GM23338 (cell line): ENCODE data around the gene LHX1. TPM values are rescaled to one million over a fixed set of nuclear protein-coding genes. Genes with fewer than 3 reads are reported as not detected.

Source experiments
- ATAC-seq: fragments of 200-7000 bp; cut with Tn5 transposase; 3 replicates; pipeline ENCODE4 v1.9.1; 2020
- DNase-seq: peaks from one replicate; pipeline ENCODE4 v3.0.0-alpha.2; 2015; ENCODE audit warnings: low spot score
- H2AFZ ChIP-seq: fragments of 200-600 bp; sonication (generic); 2 replicates; pipeline ENCODE4 v1.8.0; 2016; ENCODE audit warnings: antibody characterized with exemption, mild to moderate bottlenecking, moderate library complexity
- H3F3A ChIP-seq: fragments of 200-600 bp; sonication (generic); replicated peaks from 2 replicates; pipeline ENCODE4 v1.8.0; 2017; ENCODE audit warnings: antibody characterized with exemption, mixed run types, low read depth
- H3K27ac ChIP-seq: fragments of 200-600 bp; sonication (generic); 2 replicates; pipeline ENCODE4 v1.6.1; 2016; ENCODE audit warnings: low read depth
- H3K27me3 ChIP-seq: fragments of 200-600 bp; sonication (generic); 2 replicates; pipeline ENCODE4 v1.8.0; 2016; ENCODE audit warnings: mild to moderate bottlenecking, mixed run types, moderate library complexity; ENCODE audit not compliant: insufficient read depth
- H3K36me3 ChIP-seq: fragments of 200-600 bp; sonication (generic); 2 replicates; pipeline ENCODE4 v1.8.0; 2016; ENCODE audit warnings: mild to moderate bottlenecking; ENCODE audit not compliant: insufficient read depth
- H3K4me1 ChIP-seq: fragments of 200-600 bp; sonication (generic); 2 replicates; pipeline ENCODE4 v1.8.0; 2016; ENCODE audit warnings: mild to moderate bottlenecking, moderate library complexity; ENCODE audit not compliant: insufficient read depth
- H3K4me2 ChIP-seq: fragments of 200-600 bp; sonication (generic); 2 replicates; pipeline ENCODE4 v1.7.1; 2017; ENCODE audit warnings: mixed run types
- H3K4me3 ChIP-seq: fragments of 200-600 bp; sonication (generic); 2 replicates; pipeline ENCODE4 v1.6.1; 2016; ENCODE audit warnings: mixed run types
- H3K79me2 ChIP-seq: fragments of 200-600 bp; sonication (generic); replicated peaks from 2 replicates; pipeline ENCODE4 v1.8.0; 2017; ENCODE audit warnings: mild to moderate bottlenecking; ENCODE audit not compliant: insufficient read depth
- H3K9me2 ChIP-seq: fragments of 200-600 bp; sonication (generic); 2 replicates; pipeline ENCODE4 v1.8.0; 2017; ENCODE audit not compliant: insufficient read depth
- H4K20me1 ChIP-seq: fragments of 200-600 bp; sonication (generic); replicated peaks from 2 replicates; pipeline ENCODE4 v1.8.0; 2017; ENCODE audit warnings: mild to moderate bottlenecking; ENCODE audit not compliant: insufficient read depth
- H3K27ac Mint-ChIP-seq: 2 replicates; pipeline ENCODE4 v1.8.0; 2020; ENCODE audit warnings: inconsistent platforms, mild to moderate bottlenecking, moderate library complexity, mixed read lengths
- H3K27me3 Mint-ChIP-seq: 3 replicates; pipeline ENCODE4 v1.8.0; 2022; ENCODE audit warnings: low read depth, mild to moderate bottlenecking, moderate library complexity, mixed read lengths, inconsistent platforms; ENCODE audit not compliant: insufficient read depth, poor library complexity
- H3K36me3 Mint-ChIP-seq: 3 replicates; pipeline ENCODE4 v1.8.0; 2021; ENCODE audit warnings: low read depth, mild to moderate bottlenecking, inconsistent platforms, moderate library complexity, mixed read lengths
- H3K4me1 Mint-ChIP-seq: 3 replicates; pipeline ENCODE4 v1.8.0; 2020; ENCODE audit warnings: mild to moderate bottlenecking, inconsistent platforms, mixed read lengths
- H3K4me3 Mint-ChIP-seq: 3 replicates; pipeline ENCODE4 v1.8.0; 2021; ENCODE audit warnings: moderate library complexity, mild to moderate bottlenecking, inconsistent platforms, mixed read lengths
- H3K9me3 Mint-ChIP-seq: 3 replicates; pipeline ENCODE4 v1.8.0; 2020; ENCODE audit warnings: moderate library complexity, mild to moderate bottlenecking, inconsistent platforms, mixed read lengths
- CREB1 ChIP-seq: fragments of 250-450 bp; sonication (Bioruptor Pico); IDR thresholded peaks from 2 replicates; pipeline ENCODE4 v1.5.0; 2020; ENCODE audit warnings: low read depth, mild to moderate bottlenecking, moderate library complexity
- EZH2 ChIP-seq: fragments of 200-600 bp; sonication (generic); IDR thresholded peaks from one replicate; pipeline ENCODE4 v1.8.0; 2017; ENCODE audit warnings: antibody characterized with exemption, mild to moderate bottlenecking, low read depth; ENCODE audit not compliant: unreplicated experiment
- EZH2phosphoT487 ChIP-seq: fragments of 200-600 bp; sonication (generic); IDR thresholded peaks from one replicate; pipeline ENCODE4 v1.8.1; 2018; ENCODE audit warnings: antibody characterized with exemption; ENCODE audit not compliant: unreplicated experiment
- POLR2AphosphoS5 ChIP-seq: IDR thresholded peaks from 2 replicates; pipeline ENCODE4 v1.6.1; 2016; ENCODE audit warnings: antibody characterized with exemption, low read depth
- STAT1 ChIP-seq: IDR thresholded peaks from one replicate; pipeline ENCODE4 v1.6.1; 2016; ENCODE audit warnings: antibody characterized with exemption; ENCODE audit not compliant: unreplicated experiment
- ZNF331 ChIP-seq: fragments of 250-450 bp; sonication (Bioruptor Pico); IDR thresholded peaks from 2 replicates; pipeline ENCODE4 v1.5.0; 2020; ENCODE audit warnings: low read depth, mild to moderate bottlenecking, moderate library complexity
- polyA plus RNA-seq: library from polyadenylated mRNA; unstranded; fragments of >200 nt; fragmentation: Nextera tagmentation; extraction: Ambion mirVana; gene quantifications from 2 replicates; pipeline ENCODE4 v1.2.1, GENCODE V29; 2016
- total RNA-seq: library from RNA; depleted of rRNA; stranded (reverse); fragments of >200 nt; shearing (Covaris generic); gene quantifications from 2 replicates; pipeline ENCODE4 v1.2.3, GENCODE V29; 2014
- TF ChIP-seq, protein P1 (sequence below), 2 experiments: fragments of 200-600 bp in 1 of 2; sonication (generic) in 1 of 2; conservative IDR thresholded peaks; 2 replicates each; pipeline versions ENCODE4 v1.5.1 to v1.6.1; 2016 to 2017; ENCODE audit warnings: antibody characterized with exemption in 2 of 2, low read depth in 2 of 2, mild to moderate bottlenecking in 2 of 2, moderate library complexity in 1 of 2
- TF ChIP-seq, protein P2 (sequence below): IDR thresholded peaks from one replicate; pipeline ENCODE4 v1.6.1; 2018; ENCODE audit warnings: antibody characterized with exemption; ENCODE audit not compliant: unreplicated experiment

The LHX1 gene
- total and polyA plus RNA-seq, 2 experiments from 2014 or later, result 0.52 to 0.74 TPM

DNA sequence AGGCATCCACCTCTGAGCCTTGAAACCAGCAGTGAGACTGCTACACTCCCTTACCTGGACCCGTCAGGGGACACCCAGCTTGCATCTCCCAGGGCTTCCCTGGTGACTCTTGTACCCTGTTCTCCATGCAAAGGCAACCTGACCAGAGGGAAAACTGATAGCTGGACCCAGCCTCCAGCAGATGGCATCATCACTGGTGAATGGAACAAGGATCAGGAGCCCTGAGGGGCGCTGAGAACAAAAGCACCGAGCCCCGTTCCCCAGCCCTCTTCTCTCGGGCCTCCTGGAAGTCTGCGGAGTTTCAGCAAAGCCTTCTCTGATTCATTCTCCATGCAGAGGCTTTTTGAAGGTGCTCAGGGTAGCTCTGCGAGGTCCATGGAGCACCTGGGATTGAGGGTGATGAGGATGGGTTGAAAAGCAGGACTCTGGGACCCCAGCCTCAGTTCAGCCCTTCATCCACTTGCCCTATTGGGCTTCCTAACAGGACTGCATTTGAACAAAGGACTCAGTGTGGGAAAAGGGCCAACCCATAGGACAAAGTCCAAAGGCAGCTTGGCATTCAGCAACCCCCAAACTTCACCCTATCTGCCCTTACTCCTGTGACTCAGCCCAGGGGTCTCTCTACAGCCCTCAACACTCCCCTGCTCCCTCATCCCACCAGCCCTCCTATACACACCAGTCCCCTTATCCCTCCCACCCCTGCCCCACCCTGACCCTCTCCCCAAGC, 45.0 kb upstream of the LHX1 start:
- Histone ChIP-seq H3K27me3 (no peaks in the 10 kb centered on the region), H3K27ac (no peak overlapping the region), H3K4me1 (peaks cover 3% of the 10 kb centered on the region; the same call in 1 of the 2 replicates), H3K4me3 (no peak overlapping the region), H3K79me2 (no peaks in the 10 kb centered on the region), H2AFZ (no peak overlapping the region), H3K4me2 (no peak overlapping the region), H3F3A (no peaks in the 10 kb centered on the region), H3K9me2 (0 out of 2 replicates have a peak, but pooled peaks cover 4% of the 10 kb centered on the region), H3K36me3 (no peaks in the 10 kb centered on the region), H4K20me1 (no peaks in the 10 kb centered on the region)
- H3K9me3 Mint-ChIP-seq, result no peaks in the 10 kb centered on the region
- no peak overlapping the region for H3K27ac Mint-ChIP-seq
- TF ChIP-seq POLR2AphosphoS5 (no peak), EZH2phosphoT487 (no peak)
- TF ChIP-seq, protein P1, sequence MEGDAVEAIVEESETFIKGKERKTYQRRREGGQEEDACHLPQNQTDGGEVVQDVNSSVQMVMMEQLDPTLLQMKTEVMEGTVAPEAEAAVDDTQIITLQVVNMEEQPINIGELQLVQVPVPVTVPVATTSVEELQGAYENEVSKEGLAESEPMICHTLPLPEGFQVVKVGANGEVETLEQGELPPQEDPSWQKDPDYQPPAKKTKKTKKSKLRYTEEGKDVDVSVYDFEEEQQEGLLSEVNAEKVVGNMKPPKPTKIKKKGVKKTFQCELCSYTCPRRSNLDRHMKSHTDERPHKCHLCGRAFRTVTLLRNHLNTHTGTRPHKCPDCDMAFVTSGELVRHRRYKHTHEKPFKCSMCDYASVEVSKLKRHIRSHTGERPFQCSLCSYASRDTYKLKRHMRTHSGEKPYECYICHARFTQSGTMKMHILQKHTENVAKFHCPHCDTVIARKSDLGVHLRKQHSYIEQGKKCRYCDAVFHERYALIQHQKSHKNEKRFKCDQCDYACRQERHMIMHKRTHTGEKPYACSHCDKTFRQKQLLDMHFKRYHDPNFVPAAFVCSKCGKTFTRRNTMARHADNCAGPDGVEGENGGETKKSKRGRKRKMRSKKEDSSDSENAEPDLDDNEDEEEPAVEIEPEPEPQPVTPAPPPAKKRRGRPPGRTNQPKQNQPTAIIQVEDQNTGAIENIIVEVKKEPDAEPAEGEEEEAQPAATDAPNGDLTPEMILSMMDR (conservative IDR thresholded peaks at IDR 0.05; ENCODE audit: low read depth in 2 of 2), result peak in 1 of 2 experiments; percentile 41; a peak in 2 of 4 replicates
- H3K36me3 Mint-ChIP-seq, result no peaks in the 10 kb centered on the region
- H3K4me1 Mint-ChIP-seq, result peaks cover 18% of the 10 kb centered on the region
- no peak overlapping the region for H3K4me3 Mint-ChIP-seq
- DNase-seq (no peak), ATAC-seq (peak; percentile 43)
- peaks cover 11% of the 10 kb centered on the region for H3K27me3 Mint-ChIP-seq

DNA sequence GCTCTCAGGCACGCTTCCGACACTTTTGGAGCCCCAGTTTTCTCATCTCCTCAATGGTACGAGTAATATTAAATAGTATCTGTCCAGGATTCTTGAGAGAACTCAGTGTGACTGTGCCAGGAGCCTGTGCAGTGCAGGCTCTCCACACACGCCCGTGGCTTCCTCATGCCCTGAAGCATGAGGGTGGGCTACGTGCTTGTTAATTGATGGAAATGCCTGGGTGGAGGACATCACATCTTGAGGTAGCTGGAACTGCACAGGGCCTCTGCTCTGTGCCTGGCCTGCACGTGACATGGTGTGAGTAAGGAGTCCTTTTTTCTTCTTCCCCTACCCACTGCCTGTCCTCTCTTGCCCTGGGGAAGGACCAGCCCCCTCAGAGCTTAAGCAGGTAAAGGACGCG, 43.1 kb upstream of the LHX1 start:
- 0 out of 2 replicates have a peak, but pooled peaks cover 2% of the 10 kb centered on the region for H3K9me2 ChIP-seq
- no peak overlapping the region for H3K27ac ChIP-seq
- no peaks in the 10 kb centered on the region for H4K20me1 ChIP-seq
- no peaks in the 10 kb centered on the region for H3K79me2 ChIP-seq
- H3K4me1 ChIP-seq, result peaks cover 3% of the 10 kb centered on the region; the same call in 1 of the 2 replicates
- no peaks in the 10 kb centered on the region for H3K27me3 ChIP-seq
- Mint-ChIP-seq H3K9me3 (no peaks in the 10 kb centered on the region), H3K4me3 (no peak overlapping the region), H3K36me3 (no peaks in the 10 kb centered on the region), H3K27ac (no peak overlapping the region), H3K27me3 (peaks cover 14% of the 10 kb centered on the region), H3K4me1 (peaks cover 18% of the 10 kb centered on the region)
- TF ChIP-seq, protein P2, sequence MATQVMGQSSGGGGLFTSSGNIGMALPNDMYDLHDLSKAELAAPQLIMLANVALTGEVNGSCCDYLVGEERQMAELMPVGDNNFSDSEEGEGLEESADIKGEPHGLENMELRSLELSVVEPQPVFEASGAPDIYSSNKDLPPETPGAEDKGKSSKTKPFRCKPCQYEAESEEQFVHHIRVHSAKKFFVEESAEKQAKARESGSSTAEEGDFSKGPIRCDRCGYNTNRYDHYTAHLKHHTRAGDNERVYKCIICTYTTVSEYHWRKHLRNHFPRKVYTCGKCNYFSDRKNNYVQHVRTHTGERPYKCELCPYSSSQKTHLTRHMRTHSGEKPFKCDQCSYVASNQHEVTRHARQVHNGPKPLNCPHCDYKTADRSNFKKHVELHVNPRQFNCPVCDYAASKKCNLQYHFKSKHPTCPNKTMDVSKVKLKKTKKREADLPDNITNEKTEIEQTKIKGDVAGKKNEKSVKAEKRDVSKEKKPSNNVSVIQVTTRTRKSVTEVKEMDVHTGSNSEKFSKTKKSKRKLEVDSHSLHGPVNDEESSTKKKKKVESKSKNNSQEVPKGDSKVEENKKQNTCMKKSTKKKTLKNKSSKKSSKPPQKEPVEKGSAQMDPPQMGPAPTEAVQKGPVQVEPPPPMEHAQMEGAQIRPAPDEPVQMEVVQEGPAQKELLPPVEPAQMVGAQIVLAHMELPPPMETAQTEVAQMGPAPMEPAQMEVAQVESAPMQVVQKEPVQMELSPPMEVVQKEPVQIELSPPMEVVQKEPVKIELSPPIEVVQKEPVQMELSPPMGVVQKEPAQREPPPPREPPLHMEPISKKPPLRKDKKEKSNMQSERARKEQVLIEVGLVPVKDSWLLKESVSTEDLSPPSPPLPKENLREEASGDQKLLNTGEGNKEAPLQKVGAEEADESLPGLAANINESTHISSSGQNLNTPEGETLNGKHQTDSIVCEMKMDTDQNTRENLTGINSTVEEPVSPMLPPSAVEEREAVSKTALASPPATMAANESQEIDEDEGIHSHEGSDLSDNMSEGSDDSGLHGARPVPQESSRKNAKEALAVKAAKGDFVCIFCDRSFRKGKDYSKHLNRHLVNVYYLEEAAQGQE, result no peak
- TF ChIP-seq POLR2AphosphoS5, result no peak
- TF ChIP-seq ZNF331, result no peak
- TF ChIP-seq STAT1, result no peak
- TF ChIP-seq CREB1 (CRISPR knock-in tag), result no peak
- TF ChIP-seq, protein P1 (conservative IDR thresholded peaks at IDR 0.05; ENCODE audit: low read depth in 2 of 2), result no peak
- TF ChIP-seq EZH2, result no peak
- H3K4me2 ChIP-seq, result no peak overlapping the region
- DNase-seq (no peak), ATAC-seq (no peak)
- no peak overlapping the region for H3K4me3 ChIP-seq
- no peaks in the 10 kb centered on the region for H3K36me3 ChIP-seq
- H2AFZ ChIP-seq, result no peak overlapping the region
- H3F3A ChIP-seq, result no peaks in the 10 kb centered on the region
